ENCODE results near the gene CCDC187. TPM values are rescaled to one million over a fixed set of nuclear protein-coding genes. Genes with fewer than 3 reads are reported as not detected.

CCDC187 gene
- total and polyA plus RNA-seq, 2 of the 13 experiments (the other 11 are each of a cell fraction or from before 2014, with no cell fraction given) = 0.03 to 0.13 TPM

- no peak overlapping the region for H3K4me2 ChIP-seq (ENCODE audit: low read depth, low read length)
- intact Hi-C loops (cut with micrococcal nuclease; ENCODE audit: unreplicated experiment) = loop anchor here (2.0 kb wide), 1 partner anchor 61 kb away; the partner anchor contains the start of gene CARD9
Measured at GRCh38 chr9:136312009-136312375, 8.1 kb upstream of the CCDC187 start.

GRCh38 chr9:136311051-136312008 is 7.4 kb upstream of the CCDC187 start:
- Histone ChIP-seq H3K4me2 (ENCODE audit: low read depth, low read length) (peak overlapping the region; percentile 54), H3K36me3 (replicated peaks in 1 of 2; ENCODE audit: control insufficient read depth in 1 of 2, insufficient read depth in 2 of 2, low read length in 2 of 2) (no peaks in the 10 kb centered on the region), H3K9ac (ENCODE audit: insufficient read depth, low read depth, low read length) (peak overlapping the region; percentile 19; the same call in 1 of the 2 replicates), H2AFZ (ENCODE audit: low read length) (no peak overlapping the region), H4K20me1 (ENCODE audit: insufficient read depth, low read length) (no peaks in the 10 kb centered on the region), H3K9me3 (ENCODE audit: low read length) (peaks cover 16% of the 10 kb centered on the region), H3K4me3 (replicated peaks in 1 of 3; ENCODE audit: insufficient read depth in 1 of 3, low read depth in 2 of 3, low read length in 3 of 3) (peak overlapping the region in 2 of 3 experiments; percentile 12 to 47; a peak in 1 of 6 replicates), H3K79me2 (ENCODE audit: insufficient read depth, low read length) (no peaks in the 10 kb centered on the region), H3K4me1 (ENCODE audit: insufficient read depth, low read length) (peaks cover 47% of the 10 kb centered on the region), H3K27me3 (ENCODE audit: control insufficient read depth in 1 of 2, insufficient read depth in 2 of 2, low read length in 2 of 2) (peaks cover 0 to 6% of the 10 kb centered on the region in 2 experiments; a peak in 3 of 5 replicates), H3K27ac (ENCODE audit: extremely low read length, insufficient read depth, low read length) (no peak overlapping the region)
- intact Hi-C loops (cut with micrococcal nuclease; ENCODE audit: unreplicated experiment) (loop anchor here (2.0 kb wide), 1 partner anchor 61 kb away; the partner anchor contains the start of gene CARD9), in situ Hi-C loops (cut with HindIII; ENCODE audit: extremely low pct_ligation_motif_present, low pct_unique_long_range_greater_than_20kb) (no loop called here)
- ChIA-PET POLR2A (interaction anchor here (0.6 to 2.1 kb wide), 4 partner anchors 14 to 90 kb away, joined by 3 to 7 read pairs (median 3); no protein-coding TSS in a partner anchor), CTCF (ENCODE audit: low intra/inter-chr PET ratio, low total read pairs) (interaction anchor here (1.4 to 1.5 kb wide), 2 partner anchors 61 to 89 kb away, joined by 6 to 15 read pairs; partner anchors contain the start of gene SNAPC4)
- FAIRE-seq (no peak), ATAC-seq (peak; percentile 67), DNase-seq (ENCODE audit: low spot score) (peak; percentile 62)
- WGBS (ENCODE audit: low lambda C conversion rate) = 28% methylated on average over 6 of the region's 23 CpGs
- no TSS peak for BruUV-seq (replicated peaks)
- no peak for TF ChIP-seq PAXIP1 (CRISPR knock-in tag; conservative IDR thresholded peaks at IDR 0.05)
- no peak for TF ChIP-seq CREM (IDR thresholded peaks at IDR 0.05)
- no peak for TF ChIP-seq CREM (CRISPR knock-in tag; IDR thresholded peaks at IDR 0.05)
- TF ChIP-seq THAP9 (CRISPR knock-in tag; IDR thresholded peaks at IDR 0.05; ENCODE audit: borderline replicate concordance) = peak; percentile 44; the same call in 1 of the 2 replicates
- TF ChIP-seq ATF7-NPFF (CRISPR knock-in tag; IDR thresholded peaks at IDR 0.05; ENCODE audit: low read depth) = no peak
- no peak for TF ChIP-seq ZNF343 (CRISPR knock-in tag; IDR thresholded peaks at IDR 0.05)

More at GRCh38 chr9:136312009-136312375, 8.1 kb upstream of the CCDC187 start:
- H2AFZ ChIP-seq (ENCODE audit: low read length) = no peak overlapping the region
- POLR2A ChIA-PET = interaction anchor here (0.6 to 2.1 kb wide), 4 partner anchors 15 to 89 kb away, joined by 3 to 7 read pairs (median 3); no protein-coding TSS in a partner anchor
- BruUV-seq (replicated peaks) = no TSS peak
- H3K79me2 ChIP-seq (ENCODE audit: insufficient read depth, low read length) = no peaks in the 10 kb centered on the region
- no peaks in the 10 kb centered on the region for H3K36me3 ChIP-seq (replicated peaks in 1 of 2; ENCODE audit: control insufficient read depth in 1 of 2, insufficient read depth in 2 of 2, low read length in 2 of 2)
- WGBS (ENCODE audit: low lambda C conversion rate) = no CpG with 5 or more reads among the region's 10 CpGs
- H3K9me3 ChIP-seq (ENCODE audit: low read length) = peaks cover 16% of the 10 kb centered on the region
- no peaks in the 10 kb centered on the region for H4K20me1 ChIP-seq (ENCODE audit: insufficient read depth, low read length)
- no peak for TF ChIP-seq PLRG1 (conservative IDR thresholded peaks at IDR 0.05)
- peak; percentile 18 for TF ChIP-seq RBM39 (IDR thresholded peaks at IDR 0.05; ENCODE audit: low read depth, low read length, poor library complexity, severe bottlenecking)
- in situ Hi-C loops (cut with HindIII; ENCODE audit: extremely low pct_ligation_motif_present, low pct_unique_long_range_greater_than_20kb) = no loop called here
- DNase-seq (ENCODE audit: low spot score) (no peak), ATAC-seq (no peak; the same call in 2 of the 3 replicates), FAIRE-seq (no peak)
- CTCF ChIA-PET (ENCODE audit: low intra/inter-chr PET ratio, low total read pairs) = interaction anchor here (1.2 to 1.5 kb wide), 3 partner anchors 52 to 88 kb away, joined by 4 to 15 read pairs (median 6); partner anchors contain the start of genes DNLZ and SNAPC4
- no peaks in the 10 kb centered on the region; a peak in 3 of 5 replicates for H3K27me3 ChIP-seq (ENCODE audit: control insufficient read depth in 1 of 2, insufficient read depth in 2 of 2, low read length in 2 of 2)
- peak overlapping the region in 1 of 3 experiments; percentile 47; a peak in 1 of 6 replicates for H3K4me3 ChIP-seq (replicated peaks in 1 of 3; ENCODE audit: insufficient read depth in 1 of 3, low read depth in 2 of 3, low read length in 3 of 3)
- peaks cover 44% of the 10 kb centered on the region for H3K4me1 ChIP-seq (ENCODE audit: insufficient read depth, low read length)
- H3K27ac ChIP-seq (ENCODE audit: extremely low read length, insufficient read depth, low read length) = no peak overlapping the region
- no peak overlapping the region; the same call in 1 of the 2 replicates for H3K9ac ChIP-seq (ENCODE audit: insufficient read depth, low read depth, low read length)
